ENCODE results near the gene NMD3. TPM values are rescaled to one million over a fixed set of nuclear protein-coding genes. Genes with fewer than 3 reads are reported as not detected.

Gene NMD3
- total and polyA plus RNA-seq, 4 experiments from 2014 or later = 38.7 to 52.6 (median 42.1) TPM

GRCh38 chr3:161197855-161198850 lies 23.0 kb upstream of the NMD3 start:
- Histone ChIP-seq H3K27ac (ENCODE audit: low read depth, low read length) (no peak overlapping the region), H3K4me3 (ENCODE audit: low read length in 2 of 2) (no peak overlapping the region), H3K36me3 (ENCODE audit: insufficient read depth, low read length) (no peaks in the 10 kb centered on the region), H3K9me3 (ENCODE audit: control insufficient read depth in 1 of 2, low read length in 2 of 2) (no peaks in the 10 kb centered on the region), H3K27me3 (ENCODE audit: insufficient read depth, low read length) (no peaks in the 10 kb centered on the region), H3K4me1 (ENCODE audit: insufficient read depth, low read length) (no peaks in the 10 kb centered on the region)
- DNase-seq = no peak
- Mint-ChIP-seq H3K4me1 (no peaks in the 10 kb centered on the region), H3K27me3 (peaks cover 8 to 15% of the 10 kb centered on the region in 2 donors), H3K27ac (no peak overlapping the region), H3K36me3 (peaks cover 0 to 4% of the 10 kb centered on the region in 2 donors), H3K9me3 (peaks cover 0 to 9% (median 5%) of the 10 kb centered on the region in 8 donors), H3K4me3 (no peak overlapping the region)
- POLR2A ChIA-PET (ENCODE audit: partially characterized antibody) = no interaction called here
- intact Hi-C loops (cut with micrococcal nuclease) = no loop called here
- CTCF ChIA-PET (ENCODE audit: partially characterized antibody) = no interaction called here

- POLR2A ChIA-PET (ENCODE audit: partially characterized antibody) = no interaction called here
- no peak for DNase-seq
- Histone ChIP-seq H3K27me3 (ENCODE audit: insufficient read depth, low read length) (no peaks in the 10 kb centered on the region), H3K4me1 (ENCODE audit: insufficient read depth, low read length) (no peaks in the 10 kb centered on the region), H3K36me3 (ENCODE audit: insufficient read depth, low read length) (no peaks in the 10 kb centered on the region), H3K9me3 (ENCODE audit: control insufficient read depth in 1 of 2, low read length in 2 of 2) (no peaks in the 10 kb centered on the region), H3K4me3 (ENCODE audit: low read length in 2 of 2) (no peak overlapping the region), H3K27ac (ENCODE audit: low read depth, low read length) (no peak overlapping the region)
- Mint-ChIP-seq H3K27ac (no peak overlapping the region), H3K4me3 (no peak overlapping the region), H3K4me1 (no peaks in the 10 kb centered on the region), H3K27me3 (peaks cover 8 to 14% of the 10 kb centered on the region in 2 donors), H3K9me3 (peaks cover 0 to 9% (median 5%) of the 10 kb centered on the region in 8 donors), H3K36me3 (peaks cover 0 to 4% of the 10 kb centered on the region in 2 donors)
- CTCF ChIA-PET (ENCODE audit: partially characterized antibody) = no interaction called here
- intact Hi-C loops (cut with micrococcal nuclease) = no loop called here
Measured at GRCh38 chr3:161199926-161200325, 21.2 kb upstream of the NMD3 start.

- Histone ChIP-seq H3K9me3 (ENCODE audit: control insufficient read depth in 1 of 2, low read length in 2 of 2) (no peaks in the 10 kb centered on the region), H3K27ac (ENCODE audit: low read depth, low read length) (no peak overlapping the region), H3K4me1 (ENCODE audit: insufficient read depth, low read length) (no peaks in the 10 kb centered on the region), H3K27me3 (ENCODE audit: insufficient read depth, low read length) (no peaks in the 10 kb centered on the region), H3K36me3 (ENCODE audit: insufficient read depth, low read length) (no peaks in the 10 kb centered on the region), H3K4me3 (ENCODE audit: low read length in 2 of 2) (no peak overlapping the region)
- H3K4me3 Mint-ChIP-seq = no peak overlapping the region
- POLR2A ChIA-PET (ENCODE audit: partially characterized antibody) = no interaction called here
- no peak for DNase-seq
- no peak overlapping the region for H3K27ac Mint-ChIP-seq
- H3K4me1 Mint-ChIP-seq = no peaks in the 10 kb centered on the region
- peaks cover 4 to 10% of the 10 kb centered on the region in 2 donors for H3K27me3 Mint-ChIP-seq
- CTCF ChIA-PET (ENCODE audit: partially characterized antibody) = no interaction called here
- intact Hi-C loops (cut with micrococcal nuclease) = no loop called here
- no peaks in the 10 kb centered on the region for H3K36me3 Mint-ChIP-seq
- H3K9me3 Mint-ChIP-seq = no peaks in the 10 kb centered on the region
Measured at GRCh38 chr3:161203485-161204098, 17.5 kb upstream of the NMD3 start.

- peaks cover 0 to 2% of the 10 kb centered on the region in 2 donors for H3K27me3 Mint-ChIP-seq
- Histone ChIP-seq H3K27ac (ENCODE audit: low read depth, low read length) (no peak overlapping the region), H3K9me3 (ENCODE audit: control insufficient read depth in 1 of 2, low read length in 2 of 2) (no peaks in the 10 kb centered on the region), H3K36me3 (ENCODE audit: insufficient read depth, low read length) (no peaks in the 10 kb centered on the region), H3K4me1 (ENCODE audit: insufficient read depth, low read length) (no peaks in the 10 kb centered on the region), H3K27me3 (ENCODE audit: insufficient read depth, low read length) (no peaks in the 10 kb centered on the region), H3K4me3 (ENCODE audit: low read length in 2 of 2) (no peak overlapping the region)
- H3K9me3 Mint-ChIP-seq = no peaks in the 10 kb centered on the region
- no peaks in the 10 kb centered on the region for H3K36me3 Mint-ChIP-seq
- no peak overlapping the region for H3K27ac Mint-ChIP-seq
- no peaks in the 10 kb centered on the region for H3K4me1 Mint-ChIP-seq
- H3K4me3 Mint-ChIP-seq = no peak overlapping the region
- CTCF ChIA-PET (ENCODE audit: partially characterized antibody) = no interaction called here
- intact Hi-C loops (cut with micrococcal nuclease) = no loop called here
- POLR2A ChIA-PET (ENCODE audit: partially characterized antibody) = no interaction called here
- no peak for DNase-seq
Measured at GRCh38 chr3:161208931-161209330, 12.2 kb upstream of the NMD3 start.

GRCh38 chr3:161212171-161212771 lies 8.8 kb upstream of the NMD3 start:
- H3K9me3 ChIP-seq (ENCODE audit: control insufficient read depth in 1 of 2, low read length in 2 of 2) = no peaks in the 10 kb centered on the region
- Mint-ChIP-seq H3K4me1 (no peaks in the 10 kb centered on the region), H3K36me3 (no peaks in the 10 kb centered on the region), H3K27ac (no peak overlapping the region), H3K4me3 (no peak overlapping the region), H3K9me3 (no peaks in the 10 kb centered on the region), H3K27me3 (peaks cover 4 to 8% of the 10 kb centered on the region in 2 donors)
- ChIA-PET CTCF (ENCODE audit: partially characterized antibody) (interaction anchor here (1.3 to 1.4 kb wide), 2 partner anchors 9 to 10 kb away, joined by 3 to 4 read pairs; partner anchors contain the start of gene NMD3), POLR2A (ENCODE audit: partially characterized antibody) (interaction anchor here (1.0 kb wide), 1 partner anchor 10 kb away, joined by 3 read pairs; no protein-coding TSS in a partner anchor)
- intact Hi-C loops (cut with micrococcal nuclease) = no loop called here
- H3K27me3 ChIP-seq (ENCODE audit: insufficient read depth, low read length) = no peaks in the 10 kb centered on the region
- H3K4me1 ChIP-seq (ENCODE audit: insufficient read depth, low read length) = no peaks in the 10 kb centered on the region
- no peaks in the 10 kb centered on the region for H3K36me3 ChIP-seq (ENCODE audit: insufficient read depth, low read length)
- no peak for DNase-seq
- no peak overlapping the region for H3K27ac ChIP-seq (ENCODE audit: low read depth, low read length)
- H3K4me3 ChIP-seq (ENCODE audit: low read length in 2 of 2) = no peak overlapping the region

- Histone ChIP-seq H3K27ac (ENCODE audit: low read depth, low read length) (no peak overlapping the region), H3K27me3 (ENCODE audit: insufficient read depth, low read length) (no peaks in the 10 kb centered on the region), H3K36me3 (ENCODE audit: insufficient read depth, low read length) (no peaks in the 10 kb centered on the region), H3K9me3 (ENCODE audit: control insufficient read depth in 1 of 2, low read length in 2 of 2) (no peaks in the 10 kb centered on the region), H3K4me1 (ENCODE audit: insufficient read depth, low read length) (no peaks in the 10 kb centered on the region), H3K4me3 (ENCODE audit: low read length in 2 of 2) (no peak overlapping the region)
- no peak overlapping the region for H3K4me3 Mint-ChIP-seq
- H3K4me1 Mint-ChIP-seq = no peaks in the 10 kb centered on the region
- peaks cover 4 to 8% of the 10 kb centered on the region in 2 donors for H3K27me3 Mint-ChIP-seq
- intact Hi-C loops (cut with micrococcal nuclease) = no loop called here
- H3K27ac Mint-ChIP-seq = no peak overlapping the region
- no peaks in the 10 kb centered on the region for H3K36me3 Mint-ChIP-seq
- H3K9me3 Mint-ChIP-seq = no peaks in the 10 kb centered on the region
- CTCF ChIA-PET (ENCODE audit: partially characterized antibody) = interaction anchor here (1.3 kb wide), 1 partner anchor 8 kb away, joined by 4 read pairs; the partner anchor contains the start of gene NMD3
- DNase-seq = no peak
- POLR2A ChIA-PET (ENCODE audit: partially characterized antibody) = interaction anchor here (1.0 kb wide), 1 partner anchor 9 kb away, joined by 3 read pairs; no protein-coding TSS in a partner anchor
Measured at GRCh38 chr3:161212906-161213305, 8.2 kb upstream of the NMD3 start.

GRCh38 chr3:161213644-161214043 lies 7.5 kb upstream of the NMD3 start:
- H3K27me3 ChIP-seq (ENCODE audit: insufficient read depth, low read length) = no peaks in the 10 kb centered on the region
- H3K4me1 Mint-ChIP-seq = no peaks in the 10 kb centered on the region
- H3K36me3 Mint-ChIP-seq = no peaks in the 10 kb centered on the region
- CTCF ChIA-PET (ENCODE audit: partially characterized antibody) = no interaction called here
- H3K4me3 Mint-ChIP-seq = no peak overlapping the region
- DNase-seq = no peak
- H3K27ac ChIP-seq (ENCODE audit: low read depth, low read length) = no peak overlapping the region
- POLR2A ChIA-PET (ENCODE audit: partially characterized antibody) = no interaction called here
- intact Hi-C loops (cut with micrococcal nuclease) = no loop called here
- no peaks in the 10 kb centered on the region for H3K9me3 ChIP-seq (ENCODE audit: control insufficient read depth in 1 of 2, low read length in 2 of 2)
- no peak overlapping the region for H3K4me3 ChIP-seq (ENCODE audit: low read length in 2 of 2)
- H3K27ac Mint-ChIP-seq = no peak overlapping the region
- no peaks in the 10 kb centered on the region for H3K9me3 Mint-ChIP-seq
- H3K4me1 ChIP-seq (ENCODE audit: insufficient read depth, low read length) = no peaks in the 10 kb centered on the region
- H3K36me3 ChIP-seq (ENCODE audit: insufficient read depth, low read length) = no peaks in the 10 kb centered on the region
- H3K27me3 Mint-ChIP-seq = peaks cover 4 to 8% of the 10 kb centered on the region in 2 donors

All from CD4-positive, alpha-beta memory T cell (primary cell).